Mammary epithelial cell (primary cell): Measurements from ENCODE around the gene ARHGAP4.

Experiments used
- CTCF ChIP-seq, 2 donors: IDR thresholded peaks in 1 of 2; conservative IDR thresholded peaks in 1 of 2; 2 replicates each; pipeline ENCODE4 v1.5.1; 2011 to 2012; ENCODE audit warnings: inconsistent platforms in 2 of 2, low read length in 2 of 2, mild to moderate bottlenecking in 2 of 2, control low read depth in 1 of 2, low read depth in 1 of 2; ENCODE audit not compliant: insufficient read depth in 1 of 2; ENCODE audit errors: extremely low read depth in 1 of 2
- EZH2 ChIP-seq: IDR thresholded peaks from 2 replicates; pipeline ENCODE4 v1.6.1; 2012; ENCODE audit warnings: low read length, inconsistent platforms, borderline replicate concordance

- TF ChIP-seq EZH2 = no peak
- TF ChIP-seq CTCF (conservative IDR thresholded peaks at IDR 0.05 in 1 of 2, IDR thresholded peaks at IDR 0.05 in 1 of 2; ENCODE audit: extremely low read depth in 1 of 2, insufficient read depth in 1 of 2, low read depth in 1 of 2, low read length in 2 of 2) = no peak
These were observed 20.2 kb upstream of the ARHGAP4 start for GRCh38 chrX:153945956-153946943.
